IMR-90 (cell line): Measurements from ENCODE around the gene S100B. TPM values are rescaled to one million over a fixed set of nuclear protein-coding genes. Genes with fewer than 3 reads are reported as not detected.

Experiments used
- ATAC-seq: fragments of 200-7000 bp; cut with Tn5 transposase; 2 replicates; pipeline ENCODE4 v1.9.1; 2020; ENCODE audit warnings: low read depth, mild to moderate bottlenecking, moderate library complexity
- BruUV-seq: library from RNA; stranded (reverse); fragments of 400-500 nt; replicated peaks from 2 replicates; lab custom pipeline; 2021; lab: Mats Ljungman, UMichigan
- CTCF ChIA-PET: fragments of 300-600 bp; formaldehyde crosslinking; extraction: SDS; loops from one replicate; lab custom pipeline; 2021; ENCODE audit warnings: antibody characterized with exemption; lab: Yijun Ruan, JAX
- POLR2A ChIA-PET: fragments of 300-600 bp; sonication (Branson Sonifier 250); formaldehyde crosslinking; loops from one replicate; lab custom pipeline; 2022; ENCODE audit warnings: antibody characterized with exemption; ENCODE audit not compliant: unreplicated experiment; lab: Charles Lee
- DNase-seq: peaks from one replicate; pipeline ENCODE4 v3.0.0; 2013
- H2AFZ ChIP-seq: replicated peaks from 2 replicates; pipeline ENCODE3; 2013; ENCODE audit warnings: low read length, mild to moderate bottlenecking; ENCODE audit not compliant: poor library complexity
- H2AK5ac ChIP-seq: 2 replicates; pipeline ENCODE4 v1.6.1; 2013; ENCODE audit warnings: low read depth, low read length, inconsistent platforms
- H2AK9ac ChIP-seq: replicated peaks from 2 replicates; pipeline ENCODE3; 2013; ENCODE audit warnings: mild to moderate bottlenecking, low read depth, low read length, moderate library complexity; ENCODE audit not compliant: poor library complexity
- H2BK120ac ChIP-seq: 2 replicates; pipeline ENCODE4 v1.6.1; 2013; ENCODE audit warnings: low read depth, low read length, inconsistent platforms
- H2BK15ac ChIP-seq: 3 replicates; pipeline ENCODE4 v1.6.1; 2013; ENCODE audit warnings: low read depth, low read length, inconsistent platforms
- H2BK20ac ChIP-seq: 2 replicates; pipeline ENCODE4 v1.6.1; 2013; ENCODE audit warnings: low read depth, mild to moderate bottlenecking, inconsistent platforms, low read length, moderate library complexity
- H2BK5ac ChIP-seq: 2 replicates; pipeline ENCODE4 v1.6.1; 2013; ENCODE audit warnings: mild to moderate bottlenecking, low read depth, low read length, inconsistent platforms; ENCODE audit not compliant: poor library complexity, severe bottlenecking
- H3K14ac ChIP-seq: replicated peaks from 2 replicates; pipeline ENCODE4 v1.6.1; 2013; ENCODE audit warnings: low read depth, low read length, inconsistent platforms
- H3K18ac ChIP-seq: 2 replicates; pipeline ENCODE4 v1.6.1; 2013; ENCODE audit warnings: low read depth, low read length, control low read depth
- H3K23ac ChIP-seq: 2 replicates; pipeline ENCODE4 v1.6.1; 2013; ENCODE audit warnings: low read depth, low read length, inconsistent platforms
- H3K27ac ChIP-seq: 2 replicates; pipeline ENCODE4 v1.5.1; 2013; ENCODE audit warnings: mild to moderate bottlenecking, control low read depth, low read length; ENCODE audit not compliant: insufficient read depth
- H3K27me3 ChIP-seq: 2 replicates; pipeline ENCODE4 v1.6.1; 2013; ENCODE audit warnings: low read length; ENCODE audit not compliant: control insufficient read depth, insufficient read depth
- H3K36me3 ChIP-seq: 2 replicates; pipeline ENCODE4 v1.6.1; 2013; ENCODE audit warnings: low read length, mixed read lengths; ENCODE audit not compliant: control insufficient read depth, insufficient read depth
- H3K4ac ChIP-seq: 2 replicates; pipeline ENCODE4 v1.6.1; 2013; ENCODE audit warnings: low read depth, low read length, inconsistent platforms
- H3K4me1 ChIP-seq: 2 replicates; pipeline ENCODE4 v1.6.1; 2013; ENCODE audit warnings: low read length, mixed read lengths; ENCODE audit not compliant: control insufficient read depth, insufficient read depth
- H3K4me2 ChIP-seq: 2 replicates; pipeline ENCODE4 v1.6.1; 2013; ENCODE audit warnings: low read depth, mild to moderate bottlenecking, control low read depth, low read length, moderate library complexity
- H3K4me3 ChIP-seq: 2 replicates; pipeline ENCODE4 v1.5.1; 2013; ENCODE audit warnings: low read depth, mild to moderate bottlenecking, control low read depth, low read length, moderate library complexity; ENCODE audit not compliant: insufficient read depth
- H3K56ac ChIP-seq: 2 replicates; pipeline ENCODE4 v1.6.1; 2013; ENCODE audit warnings: low read length, inconsistent platforms; ENCODE audit not compliant: insufficient read depth; ENCODE audit errors: extremely low read depth
- H3K79me1 ChIP-seq, 2 experiments: 2 replicates each; pipeline ENCODE4 v1.6.1; 2013; ENCODE audit warnings: low read length in 2 of 2, inconsistent platforms in 1 of 2, low read depth in 1 of 2
- H3K9ac ChIP-seq: 2 replicates; pipeline ENCODE4 v1.6.1; 2013; ENCODE audit warnings: low read depth, low read length, control low read depth
- H3K9me1 ChIP-seq: 2 replicates; pipeline ENCODE4 v1.6.1; 2013; ENCODE audit warnings: low read length, inconsistent platforms; ENCODE audit not compliant: insufficient read depth
- H3K9me3 ChIP-seq: 2 replicates; pipeline ENCODE4 v1.6.1; 2013; ENCODE audit warnings: low read length; ENCODE audit not compliant: control insufficient read depth, insufficient read depth
- H4K20me1 ChIP-seq: 2 replicates; pipeline ENCODE4 v1.6.1; 2013; ENCODE audit warnings: low read length, inconsistent platforms; ENCODE audit not compliant: insufficient read depth
- H4K5ac ChIP-seq: 2 replicates; pipeline ENCODE4 v1.6.1; 2013; ENCODE audit warnings: mild to moderate bottlenecking, low read depth, low read length, control low read depth
- H4K8ac ChIP-seq, 2 experiments: 2 replicates each; pipeline ENCODE4 v1.6.1; 2013; ENCODE audit warnings: low read depth in 2 of 2, low read length in 2 of 2, control low read depth in 1 of 2, inconsistent platforms in 1 of 2
- H4K91ac ChIP-seq: 2 replicates; pipeline ENCODE4 v1.6.1; 2013; ENCODE audit warnings: low read depth, low read length, inconsistent platforms; ENCODE audit not compliant: insufficient read depth
- BHLHE40 ChIP-seq: fragments of 150-350 bp; IDR thresholded peaks from 2 replicates; pipeline ENCODE4 v1.6.1; 2016; ENCODE audit warnings: mild to moderate bottlenecking, low read depth, low read length
- CHD1 ChIP-seq: IDR thresholded peaks from 2 replicates; pipeline ENCODE4 v1.6.1; 2012; ENCODE audit warnings: low read depth, low read length, improper control_type of control experiment
- FOS ChIP-seq: fragments of 150-350 bp; IDR thresholded peaks from 2 replicates; pipeline ENCODE4 v1.6.1; 2016; ENCODE audit warnings: low read depth, low read length
- MAFK ChIP-seq: IDR thresholded peaks from 2 replicates; pipeline ENCODE4 v1.6.1; 2012; ENCODE audit warnings: low read depth, low read length, improper control_type of control experiment
- MAZ ChIP-seq: IDR thresholded peaks from 2 replicates; pipeline ENCODE4 v1.6.1; 2012; ENCODE audit warnings: low read depth, mild to moderate bottlenecking, low read length, improper control_type of control experiment, moderate library complexity, borderline replicate concordance
- MXI1 ChIP-seq: IDR thresholded peaks from 2 replicates; pipeline ENCODE4 v1.6.1; 2012; ENCODE audit warnings: low read depth, mild to moderate bottlenecking, low read length, moderate library complexity, borderline replicate concordance
- NFE2L2 ChIP-seq: fragments of 150-350 bp; IDR thresholded peaks from 2 replicates; pipeline ENCODE4 v1.6.1; 2016; ENCODE audit warnings: low read depth, mild to moderate bottlenecking, low read length
- RAD21 ChIP-seq: IDR thresholded peaks from 2 replicates; pipeline ENCODE4 v1.6.1; 2012; ENCODE audit warnings: low read length, improper control_type of control experiment
- RCOR1 ChIP-seq: IDR thresholded peaks from 2 replicates; pipeline ENCODE4 v1.6.1; 2012; ENCODE audit warnings: mild to moderate bottlenecking, low read length, improper control_type of control experiment; ENCODE audit not compliant: insufficient replicate concordance
- WGBS, 2 experiments: methylation state at CpG; one replicate each; pipeline versions ENCODE4 v1.1.5 to v1.1.7; 2013; ENCODE audit warnings: missing lambda C conversion rate in 2 of 2; ENCODE audit not compliant: insufficient read length in 1 of 2; ENCODE audit errors: extremely low coverage in 2 of 2; 5-methylcytosine and 5-hydroxymethylcytosine counted together
- dilution Hi-C: fragments of 300-500 bp; cut with HindIII; formaldehyde crosslinking; loops from one replicate; pipeline ENCODE4 v1.14.3; 2018; ENCODE audit warnings: low sequenced_read_pairs; ENCODE audit not compliant: unreplicated experiment
- in situ Hi-C: fragments of 300-500 bp; cut with MboI; formaldehyde crosslinking; loops from 3 replicates; pipeline ENCODE4 v1.14.3; 2019; ENCODE audit warnings: low sequenced_read_pairs, inconsistent platforms, mixed read lengths
- intact Hi-C: fragments of 100-400 bp; cut with micrococcal nuclease; formaldehyde crosslinking; loops from 2 replicates; pipeline ENCODE4 v1.10.0; 2022
- polyA plus RNA-seq, 3 experiments: library from polyadenylated mRNA; depleted of rRNA; stranded (reverse); fragments of >200 nt; gene quantifications; 2 replicates each; pipeline ENCODE4 v1.2.3, GENCODE V29; 2012; ENCODE audit warnings: low replicate concordance in 1 of 3
- total RNA-seq: library from RNA; depleted of rRNA; stranded (reverse); fragments of >200 nt; gene quantifications from 2 replicates; pipeline ENCODE4 v1.2.3, GENCODE V29; 2012
- TF ChIP-seq, protein P1 (sequence below): conservative IDR thresholded peaks from 2 replicates; pipeline ENCODE4 v1.5.1; 2012; ENCODE audit warnings: mild to moderate bottlenecking, low read depth, low read length, improper control_type of control experiment

S100B gene
- total and polyA plus RNA-seq, 2 of the 4 experiments (the other 2 are of a cell fraction) = 0.18 to 0.26 TPM

DNA sequence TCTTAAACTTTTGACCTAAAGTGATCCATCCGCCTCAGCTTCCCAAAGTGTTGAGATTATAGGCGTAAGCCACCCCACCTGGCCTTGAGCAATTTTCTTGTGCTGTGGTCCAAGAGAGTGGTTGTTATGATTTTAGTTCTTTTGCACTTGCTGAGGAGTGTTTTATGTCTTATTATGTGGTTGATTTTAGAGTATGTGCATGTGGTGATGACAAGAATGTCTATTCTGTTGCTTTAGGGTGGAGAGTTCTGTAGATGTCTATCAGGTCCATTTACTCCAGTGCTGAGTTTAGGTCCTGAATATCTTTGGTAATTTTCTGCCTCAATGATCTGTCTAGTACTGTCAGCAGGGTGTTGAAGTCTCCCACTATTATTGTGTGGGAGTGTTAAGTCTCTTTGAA is 11.2 kb upstream of the S100B start:
- DNase-seq = no peak
- no peaks in the 10 kb centered on the region for H3K9me1 ChIP-seq
- no peak overlapping the region for H3K18ac ChIP-seq
- no peak overlapping the region for H2BK120ac ChIP-seq
- H3K9ac ChIP-seq = no peak overlapping the region
- no peak overlapping the region for H2AFZ ChIP-seq
- no peak for TF ChIP-seq MAFK
- TF ChIP-seq BHLHE40 = no peak
- TF ChIP-seq, protein P1, sequence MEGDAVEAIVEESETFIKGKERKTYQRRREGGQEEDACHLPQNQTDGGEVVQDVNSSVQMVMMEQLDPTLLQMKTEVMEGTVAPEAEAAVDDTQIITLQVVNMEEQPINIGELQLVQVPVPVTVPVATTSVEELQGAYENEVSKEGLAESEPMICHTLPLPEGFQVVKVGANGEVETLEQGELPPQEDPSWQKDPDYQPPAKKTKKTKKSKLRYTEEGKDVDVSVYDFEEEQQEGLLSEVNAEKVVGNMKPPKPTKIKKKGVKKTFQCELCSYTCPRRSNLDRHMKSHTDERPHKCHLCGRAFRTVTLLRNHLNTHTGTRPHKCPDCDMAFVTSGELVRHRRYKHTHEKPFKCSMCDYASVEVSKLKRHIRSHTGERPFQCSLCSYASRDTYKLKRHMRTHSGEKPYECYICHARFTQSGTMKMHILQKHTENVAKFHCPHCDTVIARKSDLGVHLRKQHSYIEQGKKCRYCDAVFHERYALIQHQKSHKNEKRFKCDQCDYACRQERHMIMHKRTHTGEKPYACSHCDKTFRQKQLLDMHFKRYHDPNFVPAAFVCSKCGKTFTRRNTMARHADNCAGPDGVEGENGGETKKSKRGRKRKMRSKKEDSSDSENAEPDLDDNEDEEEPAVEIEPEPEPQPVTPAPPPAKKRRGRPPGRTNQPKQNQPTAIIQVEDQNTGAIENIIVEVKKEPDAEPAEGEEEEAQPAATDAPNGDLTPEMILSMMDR = no peak
- TF ChIP-seq MXI1 = no peak
- no peak for TF ChIP-seq CHD1
- TF ChIP-seq MAZ = no peak
- TF ChIP-seq NFE2L2 = no peak
- no peak for TF ChIP-seq RAD21
- no peak for TF ChIP-seq FOS
- TF ChIP-seq RCOR1 = no peak
- no peak overlapping the region for H3K14ac ChIP-seq
- H2BK5ac ChIP-seq = no peak overlapping the region
- H3K79me1 ChIP-seq = no peaks in the 10 kb centered on the region
- ChIA-PET CTCF (no interaction called here), POLR2A (no interaction called here)
- H3K4me1 ChIP-seq = peaks cover 1% of the 10 kb centered on the region; the same call in 1 of the 2 replicates
- no peak overlapping the region for H3K4me3 ChIP-seq
- peaks cover 6% of the 10 kb centered on the region for H3K9me3 ChIP-seq
- no peak overlapping the region for H2AK9ac ChIP-seq
- H3K4me2 ChIP-seq = no peak overlapping the region
- H3K4ac ChIP-seq = no peak overlapping the region
- WGBS, 2 experiments = no CpG with 5 or more reads among the region's 2 CpGs
- no TSS peak for BruUV-seq
- dilution Hi-C loops (no loop called here), intact Hi-C loops (no loop called here), in situ Hi-C loops (no loop called here)
- no peak overlapping the region for H3K56ac ChIP-seq
- H3K27me3 ChIP-seq = no peaks in the 10 kb centered on the region; the same call in 1 of the 2 replicates
- no peak overlapping the region for H3K23ac ChIP-seq
- no peak overlapping the region for H2BK15ac ChIP-seq
- H4K91ac ChIP-seq = no peak overlapping the region
- no peak overlapping the region for H2AK5ac ChIP-seq
- no peak for ATAC-seq
- H3K27ac ChIP-seq = no peak overlapping the region
- no peaks in the 10 kb centered on the region; the same call in 1 of the 2 replicates for H4K20me1 ChIP-seq
- no peak overlapping the region for H4K8ac ChIP-seq
- no peaks in the 10 kb centered on the region for H3K36me3 ChIP-seq
- H4K5ac ChIP-seq = no peak overlapping the region
- H2BK20ac ChIP-seq = no peak overlapping the region
